ENCODE results near the gene BRD4.

BRD4 gene

GRCh38 chr19:15305582-15306334, 26.6 kb downstream of the BRD4 start:
- no peak for TF ChIP-seq CTCF (IDR thresholded peaks at IDR 0.05; ENCODE audit: low read depth, low read length)
- H3K4me3 ChIP-seq (ENCODE audit: low read depth, low read length): no peak overlapping the region

GRCh38 chr19:15304140-15304705, 28.1 kb downstream of the BRD4 start:
- TF ChIP-seq CTCF (IDR thresholded peaks at IDR 0.05; ENCODE audit: low read depth, low read length): no peak
- no peak overlapping the region for H3K4me3 ChIP-seq (ENCODE audit: low read depth, low read length)

GRCh38 chr19:15303105-15303780, 29.1 kb downstream of the BRD4 start:
- no peak for TF ChIP-seq CTCF (IDR thresholded peaks at IDR 0.05; ENCODE audit: low read depth, low read length)
- no peak overlapping the region for H3K4me3 ChIP-seq (ENCODE audit: low read depth, low read length)

- TF ChIP-seq CTCF (IDR thresholded peaks at IDR 0.05; ENCODE audit: low read depth, low read length): no peak
- no peak overlapping the region for H3K4me3 ChIP-seq (ENCODE audit: low read depth, low read length)
Measured at GRCh38 chr19:15300533-15301197, 31.7 kb downstream of the BRD4 start.

- TF ChIP-seq CTCF (IDR thresholded peaks at IDR 0.05; ENCODE audit: low read depth, low read length): no peak
- H3K4me3 ChIP-seq (ENCODE audit: low read depth, low read length): no peak overlapping the region
Measured at GRCh38 chr19:15299568-15300409, 32.5 kb downstream of the BRD4 start.

- no peak for TF ChIP-seq CTCF (IDR thresholded peaks at IDR 0.05; ENCODE audit: low read depth, low read length)
- no peak overlapping the region for H3K4me3 ChIP-seq (ENCODE audit: low read depth, low read length)
Measured at GRCh38 chr19:15298847-15299567, 33.3 kb downstream of the BRD4 start.

Data from WI38 (cell line).